Right cardiac atrium (tissue), 5 donors: ENCODE measurements around the gene TNRC6B. TPM values are rescaled to one million over a fixed set of nuclear protein-coding genes. Genes with fewer than 3 reads are reported as not detected.

ENCODE experiments used
- ATAC-seq, 2 donors: fragments of 200-7000 bp; cut with Tn5 transposase; one replicate each; pipeline versions ENCODE4 v1.8.0 to v1.9.1; 2020; ENCODE audit warnings: moderate library complexity in 2 of 2, mild to moderate bottlenecking in 1 of 2
- DNase-seq, 3 donors: peaks; one replicate each; pipeline ENCODE4 v3.0.0-alpha.2; 2020
- H3K27ac ChIP-seq: one replicate; pipeline ENCODE4 v1.5.1; 2013; ENCODE audit warnings: mild to moderate bottlenecking, low read length, control low read depth, moderate library complexity
- H3K27me3 ChIP-seq: one replicate; pipeline ENCODE4 v1.6.1; 2013; ENCODE audit not compliant: control insufficient read depth, insufficient read depth
- H3K4me1 ChIP-seq: one replicate; pipeline ENCODE4 v1.6.1; 2013; ENCODE audit warnings: low read length; ENCODE audit not compliant: control insufficient read depth, insufficient read depth
- H3K4me3 ChIP-seq: one replicate; pipeline ENCODE4 v1.5.1; 2013; ENCODE audit warnings: low read length, control low read depth
- H3K9me3 ChIP-seq: one replicate; pipeline ENCODE4 v1.6.1; 2013; ENCODE audit warnings: low read length; ENCODE audit not compliant: control insufficient read depth
- WGBS: extraction: QIAGEN DNeasy Blood & Tissue Kit; methylation state at CpG from one replicate; pipeline ENCODE4 v1.1.7; 2013; 5-methylcytosine and 5-hydroxymethylcytosine counted together
- intact Hi-C, 4 donors: fragments of 100-400 bp; cut with DNase I; formaldehyde crosslinking; loops; one replicate each; pipeline versions ENCODE4 v1.11.0 to v1.14.0; 2022 to 2023
- polyA plus RNA-seq: library from polyadenylated mRNA; stranded (reverse); fragments of 200-250 nt; gene quantifications from one replicate; pipeline ENCODE4 v1.2.3, GENCODE V29; 2013
- total RNA-seq, 4 donors: library from RNA; stranded (reverse); fragmentation: NEBNext Ultra II Directional; extraction: Animal tissue kit (Norgen Biotek cat#: 25700); gene quantifications; one replicate each; pipeline ENCODE4 v1.2.1, GENCODE V29; 2021
- donor health status: healthy with polysubstance abuse.
- donor health status: DM: no; HTN: yes; CAD: no.
- donor health status: DM: no; HTN: no; CAD: no.
- donor health status: DM: no; HTN: yes; CAD: no; lungs with severe emphysema.
- donor health status: DM: yes; HTN: yes; CAD: no.

TNRC6B gene
- total and polyA plus RNA-seq, 5 donors, result 14.4 to 50.6 (median 39.0) TPM

GRCh38 chr22:40199223-40199622, 21.5 kb downstream of the TNRC6B start:
- no peak overlapping the region for H3K4me3 ChIP-seq
- no peaks in the 10 kb centered on the region for H3K9me3 ChIP-seq
- H3K27ac ChIP-seq, result no peak overlapping the region
- WGBS, result 91% methylated on average over 2 of the region's 2 CpGs
- peaks cover 22% of the 10 kb centered on the region for H3K4me1 ChIP-seq
- no peak for ATAC-seq
- intact Hi-C loops, result loop anchor here in 1 of 4 donors (10.0 kb wide), 1 partner anchor 154 kb away; no protein-coding TSS in a partner anchor
- no peak for DNase-seq
- no peaks in the 10 kb centered on the region for H3K27me3 ChIP-seq

GRCh38 chr22:40199852-40200251, 22.1 kb downstream of the TNRC6B start:
- no peak overlapping the region for H3K4me3 ChIP-seq
- no peaks in the 10 kb centered on the region for H3K9me3 ChIP-seq
- intact Hi-C loops, result loop anchor here in 1 of 4 donors (10.0 kb wide), 1 partner anchor 155 kb away; no protein-coding TSS in a partner anchor
- H3K27me3 ChIP-seq, result no peaks in the 10 kb centered on the region
- H3K4me1 ChIP-seq, result peaks cover 25% of the 10 kb centered on the region
- WGBS, result 92% methylated on average over 7 of the region's 7 CpGs
- no peak for DNase-seq
- no peak overlapping the region for H3K27ac ChIP-seq
- no peak for ATAC-seq

- no peak for DNase-seq
- Histone ChIP-seq H3K4me1 (peaks cover 25% of the 10 kb centered on the region), H3K4me3 (no peak overlapping the region), H3K9me3 (no peaks in the 10 kb centered on the region), H3K27ac (no peak overlapping the region), H3K27me3 (no peaks in the 10 kb centered on the region)
- no peak for ATAC-seq
- intact Hi-C loops, result no loop called here
- WGBS, result 58% methylated on average over 7 of the region's 7 CpGs
Observed at GRCh38 chr22:40200795-40201530, 23.2 kb downstream of the TNRC6B start.

GRCh38 chr22:40202225-40202944, 24.7 kb downstream of the TNRC6B start:
- DNase-seq (no peak), ATAC-seq (peak in 1 of 2 donors; percentile 31)
- Histone ChIP-seq H3K4me3 (no peak overlapping the region), H3K4me1 (peaks cover 16% of the 10 kb centered on the region), H3K27ac (no peak overlapping the region), H3K9me3 (no peaks in the 10 kb centered on the region), H3K27me3 (no peaks in the 10 kb centered on the region)
- 73% methylated on average over 9 of the region's 9 CpGs for WGBS
- intact Hi-C loops, result no loop called here

- H3K4me1 ChIP-seq, result peaks cover 16% of the 10 kb centered on the region
- no peaks in the 10 kb centered on the region for H3K27me3 ChIP-seq
- WGBS, result 60% methylated on average over 5 of the region's 5 CpGs
- no peak overlapping the region for H3K27ac ChIP-seq
- DNase-seq (no peak), ATAC-seq (peak in 1 of 2 donors; percentile 26)
- intact Hi-C loops, result no loop called here
- no peaks in the 10 kb centered on the region for H3K9me3 ChIP-seq
- H3K4me3 ChIP-seq, result no peak overlapping the region
Observed at GRCh38 chr22:40203572-40203971, 25.8 kb downstream of the TNRC6B start.

- ATAC-seq (peak; percentile 72 to 82), DNase-seq (peak in 1 of 3 donors; percentile 29)
- intact Hi-C loops, result no loop called here
- H3K4me1 ChIP-seq, result peaks cover 15% of the 10 kb centered on the region
- WGBS, result 15% methylated on average over 5 of the region's 5 CpGs
- H3K27ac ChIP-seq, result peak overlapping the region; percentile 64
- H3K27me3 ChIP-seq, result no peaks in the 10 kb centered on the region
- peak overlapping the region; percentile 15 for H3K4me3 ChIP-seq
- no peaks in the 10 kb centered on the region for H3K9me3 ChIP-seq
Observed at GRCh38 chr22:40204321-40205116, 26.8 kb downstream of the TNRC6B start.

GRCh38 chr22:40206561-40206960, 28.8 kb downstream of the TNRC6B start:
- Histone ChIP-seq H3K9me3 (no peaks in the 10 kb centered on the region), H3K4me3 (no peak overlapping the region)
- no peak for ATAC-seq

GRCh38 chr22:40210818-40211217, 33.1 kb downstream of the TNRC6B start:
- no peaks in the 10 kb centered on the region for H3K27me3 ChIP-seq
- ATAC-seq, result no peak
- H3K4me1 ChIP-seq, result peaks cover 17% of the 10 kb centered on the region
- intact Hi-C loops, result no loop called here
- no peaks in the 10 kb centered on the region for H3K9me3 ChIP-seq
- H3K4me3 ChIP-seq, result no peak overlapping the region
- DNase-seq, result no peak
- 80% methylated on average over 1 of the region's 1 CpG for WGBS
- H3K27ac ChIP-seq, result no peak overlapping the region

More at GRCh38 chr22:40206561-40206960, 28.8 kb downstream of the TNRC6B start:
- H3K4me1 ChIP-seq, result peaks cover 12% of the 10 kb centered on the region
- WGBS, result 94% methylated on average over 15 of the region's 15 CpGs
- DNase-seq, result no peak
- H3K27ac ChIP-seq, result no peak overlapping the region
- no peaks in the 10 kb centered on the region for H3K27me3 ChIP-seq
- intact Hi-C loops, result no loop called here

GRCh38 chr22:40211476-40212054, 33.8 kb downstream of the TNRC6B start:
- peaks cover 20% of the 10 kb centered on the region for H3K4me1 ChIP-seq
- intact Hi-C loops, result no loop called here
- H3K4me3 ChIP-seq, result no peak overlapping the region
- 53% methylated on average over 12 of the region's 12 CpGs for WGBS
- no peaks in the 10 kb centered on the region for H3K9me3 ChIP-seq
- ATAC-seq, result peak; percentile 44 to 52
- H3K27ac ChIP-seq, result no peak overlapping the region
- no peaks in the 10 kb centered on the region for H3K27me3 ChIP-seq
- no peak for DNase-seq

GRCh38 chr22:40212121-40212520, 34.4 kb downstream of the TNRC6B start:
- H3K4me3 ChIP-seq, result no peak overlapping the region
- WGBS, result 4% methylated on average over 2 of the region's 2 CpGs
- no peaks in the 10 kb centered on the region for H3K9me3 ChIP-seq
- peak in 2 of 3 donors; percentile 37 to 66 for DNase-seq
- intact Hi-C loops, result no loop called here
- ATAC-seq, result peak; percentile 41 to 85
- H3K4me1 ChIP-seq, result peaks cover 22% of the 10 kb centered on the region
- H3K27ac ChIP-seq, result peak overlapping the region; percentile 28
- no peaks in the 10 kb centered on the region for H3K27me3 ChIP-seq
